ENCODE measurements around the gene WWOX. TPM values are rescaled to one million over a fixed set of nuclear protein-coding genes. Genes with fewer than 3 reads are reported as not detected.

Gene WWOX
- total RNA-seq, 4 donors from 2014 or later = 21.4 to 55.6 (median 33.2) TPM

GRCh38 chr16:78289373-78289772 lies 189.9 kb downstream of the WWOX start:
- DNase-seq (ENCODE audit: low spot score) (no peak), ATAC-seq (ENCODE audit: low FRiP score) (no peak)
- TF ChIP-seq, protein P1, sequence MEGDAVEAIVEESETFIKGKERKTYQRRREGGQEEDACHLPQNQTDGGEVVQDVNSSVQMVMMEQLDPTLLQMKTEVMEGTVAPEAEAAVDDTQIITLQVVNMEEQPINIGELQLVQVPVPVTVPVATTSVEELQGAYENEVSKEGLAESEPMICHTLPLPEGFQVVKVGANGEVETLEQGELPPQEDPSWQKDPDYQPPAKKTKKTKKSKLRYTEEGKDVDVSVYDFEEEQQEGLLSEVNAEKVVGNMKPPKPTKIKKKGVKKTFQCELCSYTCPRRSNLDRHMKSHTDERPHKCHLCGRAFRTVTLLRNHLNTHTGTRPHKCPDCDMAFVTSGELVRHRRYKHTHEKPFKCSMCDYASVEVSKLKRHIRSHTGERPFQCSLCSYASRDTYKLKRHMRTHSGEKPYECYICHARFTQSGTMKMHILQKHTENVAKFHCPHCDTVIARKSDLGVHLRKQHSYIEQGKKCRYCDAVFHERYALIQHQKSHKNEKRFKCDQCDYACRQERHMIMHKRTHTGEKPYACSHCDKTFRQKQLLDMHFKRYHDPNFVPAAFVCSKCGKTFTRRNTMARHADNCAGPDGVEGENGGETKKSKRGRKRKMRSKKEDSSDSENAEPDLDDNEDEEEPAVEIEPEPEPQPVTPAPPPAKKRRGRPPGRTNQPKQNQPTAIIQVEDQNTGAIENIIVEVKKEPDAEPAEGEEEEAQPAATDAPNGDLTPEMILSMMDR (IDR thresholded peaks at IDR 0.05) = no peak

DNA sequence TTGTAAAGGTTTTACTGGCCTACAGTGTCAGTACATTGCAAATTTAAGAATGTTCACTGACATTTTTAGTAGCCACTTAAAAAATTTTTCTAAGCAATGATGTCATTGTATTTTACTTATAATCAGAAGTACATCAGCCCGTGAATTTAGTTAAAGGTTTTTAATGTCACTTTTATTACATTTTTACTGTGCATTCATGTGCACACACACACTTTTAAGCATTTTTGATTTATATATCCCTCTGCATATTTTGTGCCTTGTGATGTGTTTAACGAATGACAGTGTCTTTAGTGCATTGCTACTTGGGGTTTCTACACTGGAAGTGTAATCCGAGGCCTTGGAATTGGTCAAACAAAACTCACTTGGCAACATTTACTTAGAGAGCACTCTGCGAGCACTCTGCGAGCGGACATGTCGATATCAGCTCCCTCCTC lies 190.4 kb downstream of the WWOX start:
- DNase-seq (ENCODE audit: low spot score) (no peak), ATAC-seq (ENCODE audit: low FRiP score) (no peak)
- TF ChIP-seq, protein P1 (IDR thresholded peaks at IDR 0.05) = no peak

DNA sequence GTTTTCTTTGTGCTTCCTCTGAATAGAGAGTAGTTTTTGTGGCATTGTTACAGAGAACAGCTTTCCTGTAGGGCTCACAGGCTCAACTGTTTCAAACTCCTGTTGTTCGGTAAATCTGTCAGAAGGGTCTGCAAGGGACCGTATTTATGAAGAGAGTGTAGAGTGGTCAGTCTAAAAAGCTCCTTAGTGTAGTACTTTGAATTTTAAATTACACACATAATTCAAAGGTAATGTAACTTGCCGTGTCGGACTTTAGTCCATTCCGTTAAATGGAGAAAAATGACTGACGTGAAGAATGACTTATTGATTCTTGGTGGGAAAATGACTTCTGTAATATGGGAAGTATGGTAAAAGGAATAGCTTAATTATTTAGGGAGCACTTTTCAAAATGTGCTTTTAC lies 190.9 kb downstream of the WWOX start:
- TF ChIP-seq, protein P1 (IDR thresholded peaks at IDR 0.05) = no peak
- DNase-seq (ENCODE audit: low spot score) (no peak), ATAC-seq (ENCODE audit: low FRiP score) (no peak)

DNA sequence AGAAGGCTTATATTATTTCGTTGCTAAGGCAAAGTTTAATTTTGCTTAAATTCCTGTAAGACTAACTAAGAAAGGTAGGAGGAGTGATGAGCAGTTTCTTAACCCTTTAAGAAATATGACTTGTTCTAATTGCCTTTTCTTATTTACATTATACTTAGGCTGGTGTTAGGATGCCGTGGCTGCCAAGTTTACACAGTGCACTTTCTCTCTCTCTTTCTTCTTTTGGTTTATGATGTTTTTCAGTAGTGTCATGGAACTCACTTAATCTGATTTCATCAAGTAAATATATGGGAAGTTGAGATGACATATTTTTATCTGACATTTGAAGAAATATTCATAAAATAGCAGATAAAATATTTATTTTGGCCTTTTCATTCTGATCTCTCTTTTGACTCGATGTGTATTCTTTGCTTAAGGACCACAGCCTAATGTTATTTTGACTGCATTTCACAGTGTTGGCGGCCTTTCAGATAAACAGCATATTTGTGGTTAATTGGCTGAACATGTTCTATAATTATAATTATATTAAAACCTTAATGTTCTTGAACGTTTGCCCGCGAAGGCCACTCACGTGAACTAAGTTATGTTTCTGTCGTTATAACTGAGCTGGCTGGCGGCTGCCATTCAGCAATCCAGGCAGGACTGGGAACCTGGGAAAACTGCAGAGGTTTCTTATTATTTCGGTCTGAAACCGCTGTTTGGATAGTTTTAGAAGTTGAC lies 191.6 kb downstream of the WWOX start:
- ATAC-seq (ENCODE audit: low FRiP score) (no peak), DNase-seq (ENCODE audit: low spot score) (no peak)
- TF ChIP-seq, protein P1 (IDR thresholded peaks at IDR 0.05) = no peak

- TF ChIP-seq, protein P1 (IDR thresholded peaks at IDR 0.05) = no peak
- DNase-seq (ENCODE audit: low spot score) (no peak), ATAC-seq (ENCODE audit: low FRiP score) (no peak)
Observed at GRCh38 chr16:78291604-78292003, 192.2 kb downstream of the WWOX start.

GRCh38 chr16:78292086-78292843 lies 192.8 kb downstream of the WWOX start:
- TF ChIP-seq, protein P1 (IDR thresholded peaks at IDR 0.05) = no peak
- ATAC-seq (ENCODE audit: low FRiP score) (no peak), DNase-seq (ENCODE audit: low spot score) (no peak)
